ENCODE results near the gene TRMT112.
"Not testable (repeated sequence)": the region's sequence is repeated elsewhere in the genome, so short reads cannot be mapped to it uniquely, and the experiment has no call there.

DNA sequence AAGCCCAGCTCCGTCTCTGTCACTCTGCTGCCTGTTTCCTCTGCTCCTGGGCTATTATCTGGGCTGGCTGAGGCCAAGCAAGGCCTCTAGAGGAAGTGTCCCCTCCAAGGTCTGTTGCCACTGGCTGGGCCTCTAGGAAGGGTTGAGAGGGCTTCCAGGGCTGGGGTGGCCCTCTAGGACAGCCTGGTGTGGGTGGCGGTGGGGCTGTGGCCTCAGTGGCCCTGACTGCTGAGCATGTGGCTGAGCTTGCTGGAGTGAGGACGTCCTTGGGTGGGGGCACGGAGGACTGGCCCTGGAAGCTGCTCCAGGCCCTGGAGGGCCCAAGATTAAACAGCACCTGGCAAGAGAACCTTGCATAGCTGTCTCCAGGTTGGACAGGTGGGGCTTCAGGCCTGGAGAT lies 6.6 kb upstream of the TRMT112 start:
- TF ChIP-seq CTCF (conservative IDR thresholded peaks at IDR 0.05; ENCODE audit: low read length); EZH2phosphoT487 (IDR thresholded peaks at IDR 0.05; ENCODE audit: borderline replicate concordance, low read depth, low read length): not testable (repeated sequence)

Data from OCI-LY7 (cell line).